ENCODE results near the gene CCP110. TPM values are rescaled to one million over a fixed set of nuclear protein-coding genes. Genes with fewer than 3 reads are reported as not detected.

Gene CCP110
- total and polyA plus RNA-seq, 2 of the 13 experiments (the other 11 are each of a cell fraction or from before 2014, with no cell fraction given), result 10.0 to 11.1 TPM

DNA sequence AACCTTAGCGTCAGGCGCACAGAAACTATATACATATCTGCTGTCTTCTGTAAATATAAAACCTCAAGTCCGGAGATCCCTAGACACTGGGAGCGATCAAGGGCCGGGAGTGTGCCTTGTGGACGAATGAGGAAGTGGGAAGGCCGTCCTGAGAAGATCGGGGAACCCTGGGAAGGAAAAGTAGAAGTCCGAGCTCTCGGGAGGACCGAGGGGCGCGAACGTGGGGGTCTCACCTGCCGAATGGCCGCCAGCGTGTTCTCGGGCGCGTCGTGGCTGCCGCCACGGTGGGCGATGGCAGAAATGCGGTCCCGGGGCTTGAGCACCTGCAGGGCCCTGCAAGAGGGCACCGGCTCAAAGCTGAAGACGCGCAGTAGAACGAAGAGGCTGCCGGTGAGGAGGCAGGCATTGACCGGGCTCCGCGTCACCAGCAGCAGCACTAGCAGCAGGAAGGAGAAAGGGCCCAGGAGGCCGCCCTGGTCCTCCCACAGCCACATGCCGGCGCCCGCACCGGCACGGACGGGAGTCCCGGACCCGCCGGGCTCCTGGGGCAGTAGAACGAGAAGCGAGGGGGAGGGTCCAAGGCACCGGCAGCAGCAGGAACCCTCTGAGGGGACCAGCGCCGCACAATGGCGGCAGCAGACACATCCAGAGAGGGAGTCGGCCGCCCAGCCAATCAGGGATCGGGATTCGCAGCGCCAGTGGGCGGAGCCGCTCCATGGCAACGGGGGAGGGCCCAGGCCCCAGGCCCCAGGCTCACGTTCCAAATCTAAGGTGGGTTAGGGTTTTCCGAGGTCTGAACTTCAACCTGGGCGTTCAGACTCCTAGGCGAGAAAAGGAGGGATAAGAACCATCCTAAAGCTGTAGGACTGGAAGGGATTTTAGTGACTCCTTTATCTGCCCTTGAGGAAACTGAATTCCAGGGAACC lies 2.0 kb upstream of the CCP110 start, which contains the start of gene GDE1 (continued):
- peak; percentile 90 for TF ChIP-seq THAP9 (CRISPR knock-in tag; IDR thresholded peaks at IDR 0.05; ENCODE audit: borderline replicate concordance)
- TF ChIP-seq ZNF317 (CRISPR knock-in tag; IDR thresholded peaks at IDR 0.05), result peak; percentile 39; the same call in 1 of the 2 replicates
- no peak for TF ChIP-seq ZNF10 (CRISPR knock-in tag; IDR thresholded peaks at IDR 0.05; ENCODE audit: borderline replicate concordance, low read depth)
- TF ChIP-seq, protein P1, sequence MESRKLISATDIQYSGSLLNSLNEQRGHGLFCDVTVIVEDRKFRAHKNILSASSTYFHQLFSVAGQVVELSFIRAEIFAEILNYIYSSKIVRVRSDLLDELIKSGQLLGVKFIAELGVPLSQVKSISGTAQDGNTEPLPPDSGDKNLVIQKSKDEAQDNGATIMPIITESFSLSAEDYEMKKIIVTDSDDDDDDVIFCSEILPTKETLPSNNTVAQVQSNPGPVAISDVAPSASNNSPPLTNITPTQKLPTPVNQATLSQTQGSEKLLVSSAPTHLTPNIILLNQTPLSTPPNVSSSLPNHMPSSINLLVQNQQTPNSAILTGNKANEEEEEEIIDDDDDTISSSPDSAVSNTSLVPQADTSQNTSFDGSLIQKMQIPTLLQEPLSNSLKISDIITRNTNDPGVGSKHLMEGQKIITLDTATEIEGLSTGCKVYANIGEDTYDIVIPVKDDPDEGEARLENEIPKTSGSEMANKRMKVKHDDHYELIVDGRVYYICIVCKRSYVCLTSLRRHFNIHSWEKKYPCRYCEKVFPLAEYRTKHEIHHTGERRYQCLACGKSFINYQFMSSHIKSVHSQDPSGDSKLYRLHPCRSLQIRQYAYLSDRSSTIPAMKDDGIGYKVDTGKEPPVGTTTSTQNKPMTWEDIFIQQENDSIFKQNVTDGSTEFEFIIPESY (CRISPR knock-in tag; IDR thresholded peaks at IDR 0.05), result no peak
- TF ChIP-seq MBD4 (IDR thresholded peaks at IDR 0.05; ENCODE audit: borderline replicate concordance, low read length), result no peak
- TF ChIP-seq, protein P2, sequence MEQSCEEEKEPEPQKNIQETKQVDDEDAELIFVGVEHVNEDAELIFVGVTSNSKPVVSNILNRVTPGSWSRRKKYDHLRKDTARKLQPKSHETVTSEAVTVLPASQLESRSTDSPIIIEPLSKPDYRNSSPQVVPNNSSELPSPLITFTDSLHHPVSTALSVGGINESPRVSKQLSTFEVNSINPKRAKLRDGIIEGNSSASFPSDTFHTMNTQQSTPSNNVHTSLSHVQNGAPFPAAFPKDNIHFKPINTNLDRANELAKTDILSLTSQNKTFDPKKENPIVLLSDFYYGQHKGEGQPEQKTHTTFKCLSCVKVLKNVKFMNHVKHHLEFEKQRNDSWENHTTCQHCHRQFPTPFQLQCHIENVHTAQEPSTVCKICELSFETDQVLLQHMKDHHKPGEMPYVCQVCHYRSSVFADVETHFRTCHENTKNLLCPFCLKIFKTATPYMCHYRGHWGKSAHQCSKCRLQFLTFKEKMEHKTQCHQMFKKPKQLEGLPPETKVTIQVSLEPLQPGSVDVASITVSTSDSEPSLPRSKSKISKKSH (CRISPR knock-in tag; IDR thresholded peaks at IDR 0.05; ENCODE audit: borderline replicate concordance), result peak; percentile 83; the same call in 1 of the 2 replicates
- TF ChIP-seq, protein P3, sequence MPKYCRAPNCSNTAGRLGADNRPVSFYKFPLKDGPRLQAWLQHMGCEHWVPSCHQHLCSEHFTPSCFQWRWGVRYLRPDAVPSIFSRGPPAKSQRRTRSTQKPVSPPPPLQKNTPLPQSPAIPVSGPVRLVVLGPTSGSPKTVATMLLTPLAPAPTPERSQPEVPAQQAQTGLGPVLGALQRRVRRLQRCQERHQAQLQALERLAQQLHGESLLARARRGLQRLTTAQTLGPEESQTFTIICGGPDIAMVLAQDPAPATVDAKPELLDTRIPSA (CRISPR knock-in tag; IDR thresholded peaks at IDR 0.05; ENCODE audit: borderline replicate concordance), result peak; percentile 16; the same call in 1 of the 2 replicates
- peak; percentile 84 for TF ChIP-seq SRY (CRISPR knock-in tag; IDR thresholded peaks at IDR 0.05)
- no peak for TF ChIP-seq ZFP36 (IDR thresholded peaks at IDR 0.05; ENCODE audit: borderline replicate concordance, low read depth, low read length, partially characterized antibody)
- TF ChIP-seq USF2 (IDR thresholded peaks at IDR 0.05; ENCODE audit: low read depth, low read length), result no peak
- TF ChIP-seq USF2 (CRISPR knock-in tag; IDR thresholded peaks at IDR 0.05; ENCODE audit: borderline replicate concordance), result no peak; the same call in 1 of the 2 replicates
- no peak; the same call in 1 of the 2 replicates for TF ChIP-seq ATF6 (CRISPR knock-in tag; conservative IDR thresholded peaks at IDR 0.05)
- peak; percentile 79 for TF ChIP-seq SIN3B (IDR thresholded peaks at IDR 0.05; ENCODE audit: low read length)
- TF ChIP-seq ZFP82 (CRISPR knock-in tag; IDR thresholded peaks at IDR 0.05; ENCODE audit: borderline replicate concordance), result peak; percentile 79; the same call in 1 of the 2 replicates
- peak; percentile 17; the same call in 1 of the 2 replicates for TF ChIP-seq NR2F2 (IDR thresholded peaks at IDR 0.05; ENCODE audit: borderline replicate concordance, low read depth)
